HepG2 (cell line): ENCODE measurements around the gene TNP2. TPM values are rescaled to one million over a fixed set of nuclear protein-coding genes. Genes with fewer than 3 reads are reported as not detected.

ENCODE experiments used
- CBFB ChIP-seq: sonication (generic); formaldehyde crosslinking; IDR thresholded peaks from 2 replicates; pipeline ENCODE4 v1.4.0; 2020; ENCODE audit warnings: missing genetic modification reagents
- CCDC6 ChIP-seq: sonication (generic); formaldehyde crosslinking; IDR thresholded peaks from 2 replicates; pipeline ENCODE4 v1.8.1; 2022; ENCODE audit warnings: mild to moderate bottlenecking, missing genetic modification reagents, moderate library complexity
- EED ChIP-seq: sonication (generic); formaldehyde crosslinking; IDR thresholded peaks from 2 replicates; pipeline ENCODE4 v1.5.0; 2020; ENCODE audit warnings: mild to moderate bottlenecking, missing genetic modification reagents
- ELF3 ChIP-seq: IDR thresholded peaks from 2 replicates; pipeline ENCODE4 v1.6.1; 2016; ENCODE audit warnings: missing genetic modification reagents, missing compliant biosample characterization
- FOSL1 ChIP-seq: sonication (generic); formaldehyde crosslinking; IDR thresholded peaks from 2 replicates; pipeline ENCODE4 v1.9.0; 2021; ENCODE audit warnings: missing genetic modification reagents, borderline replicate concordance
- FOXO1 ChIP-seq: sonication (generic); formaldehyde crosslinking; IDR thresholded peaks from 2 replicates; pipeline ENCODE4 v1.4.0; 2020; ENCODE audit warnings: missing genetic modification reagents
- HCFC1 ChIP-seq: fragments of 150-350 bp; IDR thresholded peaks from 2 replicates; pipeline ENCODE4 v1.6.1; 2014; ENCODE audit warnings: low read depth, low read length
- KAT2B ChIP-seq: fragments of 150-350 bp; IDR thresholded peaks from 2 replicates; pipeline ENCODE4 v1.6.1; 2014; ENCODE audit warnings: low read depth, low read length, borderline replicate concordance
- KLF13 ChIP-seq: sonication (generic); formaldehyde crosslinking; IDR thresholded peaks from 2 replicates; pipeline ENCODE4 v1.4.0; 2020; ENCODE audit warnings: mild to moderate bottlenecking, missing genetic modification reagents
- MIER2 ChIP-seq: IDR thresholded peaks from 2 replicates; pipeline ENCODE4 v1.6.1; 2016; ENCODE audit warnings: missing biosample characterization, missing genetic modification reagents
- NAIF1 ChIP-seq: sonication (generic); formaldehyde crosslinking; IDR thresholded peaks from 2 replicates; pipeline ENCODE4 v1.5.0; 2020; ENCODE audit warnings: mild to moderate bottlenecking, missing genetic modification reagents, borderline replicate concordance
- NCOA1 ChIP-seq: sonication (generic); formaldehyde crosslinking; IDR thresholded peaks from 2 replicates; pipeline ENCODE4 v1.9.0; 2021; ENCODE audit warnings: missing genetic modification reagents
- NKX3-1 ChIP-seq: sonication (generic); formaldehyde crosslinking; IDR thresholded peaks from 2 replicates; pipeline ENCODE4 v1.5.0; 2020; ENCODE audit warnings: missing genetic modification reagents
- NPAS2 ChIP-seq: sonication (generic); formaldehyde crosslinking; IDR thresholded peaks from 2 replicates; pipeline ENCODE4 v1.8.0; 2022; ENCODE audit warnings: mild to moderate bottlenecking, missing genetic modification reagents, borderline replicate concordance
- RFX3 ChIP-seq: IDR thresholded peaks from 2 replicates; pipeline ENCODE4 v1.6.1; 2016; ENCODE audit warnings: missing biosample characterization, missing genetic modification reagents
- SIX1 ChIP-seq: sonication (generic); formaldehyde crosslinking; IDR thresholded peaks from 2 replicates; pipeline ENCODE4 v1.4.0; 2020; ENCODE audit warnings: missing genetic modification reagents, borderline replicate concordance
- SMARCC2 ChIP-seq: fragments of 450-650 bp; IDR thresholded peaks from 2 replicates; pipeline ENCODE4 v1.6.1; 2017; ENCODE audit warnings: antibody characterized with exemption, mild to moderate bottlenecking
- SNAPC2 ChIP-seq: sonication (generic); formaldehyde crosslinking; IDR thresholded peaks from 2 replicates; pipeline ENCODE4 v1.8.1; 2022; ENCODE audit warnings: mild to moderate bottlenecking, missing genetic modification reagents
- TBL1XR1 ChIP-seq: fragments of 150-350 bp; IDR thresholded peaks from 2 replicates; pipeline ENCODE4 v1.6.1; 2014; ENCODE audit warnings: borderline replicate concordance, low read length; ENCODE audit not compliant: partially characterized antibody
- ZNF296 ChIP-seq: sonication (generic); formaldehyde crosslinking; conservative IDR thresholded peaks from 2 replicates; pipeline ENCODE4 v1.5.0; 2020; ENCODE audit warnings: mild to moderate bottlenecking, missing genetic modification reagents
- ZNF335 ChIP-seq: sonication (generic); formaldehyde crosslinking; IDR thresholded peaks from 2 replicates; pipeline ENCODE4 v1.4.0; 2020; ENCODE audit warnings: missing genetic modification reagents
- ZNF460 ChIP-seq: sonication (generic); formaldehyde crosslinking; IDR thresholded peaks from 2 replicates; pipeline ENCODE4 v1.5.1; 2020; ENCODE audit warnings: missing genetic modification reagents, mild to moderate bottlenecking, borderline replicate concordance
- ZNF510 ChIP-seq: sonication (generic); formaldehyde crosslinking; IDR thresholded peaks from 2 replicates; pipeline ENCODE4 v1.4.0; 2020; ENCODE audit warnings: low read depth, mild to moderate bottlenecking, missing genetic modification reagents
- ZSCAN22 ChIP-seq: sonication (generic); formaldehyde crosslinking; IDR thresholded peaks from 2 replicates; pipeline ENCODE4 v1.4.0; 2020; ENCODE audit warnings: mild to moderate bottlenecking, missing genetic modification reagents
- polyA plus RNA-seq, 8 experiments: library from polyadenylated mRNA; depleted of rRNA in 3 of 8; stranded (reverse) in 7 of 8; unstranded in 1 of 8; fragments of >200 nt; fragmentation: Illumina TruSeq in 4 of 8; extraction: Trizol in 4 of 8; gene quantifications; 2 replicates each; pipeline versions ENCODE4 v1.2.1 to v1.2.3, GENCODE V29; 2011 to 2016; ENCODE audit warnings: low read depth in 4 of 8, missing spikeins in 1 of 8, mixed read lengths in 1 of 8; ENCODE audit not compliant: insufficient read depth in 1 of 8
- total RNA-seq, 5 experiments: library from RNA; depleted of rRNA; stranded (reverse); fragments of >200 nt; fragmentation: Illumina TruSeq; extraction: Trizol; gene quantifications; 2 replicates each; pipeline ENCODE4 v1.2.3, GENCODE V29; 2016; ENCODE audit warnings: low read depth in 1 of 5
- TF ChIP-seq, protein P1 (sequence below): sonication (generic); formaldehyde crosslinking; IDR thresholded peaks from 2 replicates; pipeline ENCODE4 v1.5.0; 2020; ENCODE audit warnings: missing genetic modification reagents
- TF ChIP-seq, protein P2 (sequence below): sonication (generic); formaldehyde crosslinking; IDR thresholded peaks from 2 replicates; pipeline ENCODE4 v1.5.1; 2020; ENCODE audit warnings: mild to moderate bottlenecking, missing genetic modification reagents, moderate library complexity

The TNP2 gene
- total and polyA plus RNA-seq, 2 of the 13 experiments (the other 11 are each of a cell fraction or from before 2014, with no cell fraction given) = not detected

- TF ChIP-seq, protein P1, sequence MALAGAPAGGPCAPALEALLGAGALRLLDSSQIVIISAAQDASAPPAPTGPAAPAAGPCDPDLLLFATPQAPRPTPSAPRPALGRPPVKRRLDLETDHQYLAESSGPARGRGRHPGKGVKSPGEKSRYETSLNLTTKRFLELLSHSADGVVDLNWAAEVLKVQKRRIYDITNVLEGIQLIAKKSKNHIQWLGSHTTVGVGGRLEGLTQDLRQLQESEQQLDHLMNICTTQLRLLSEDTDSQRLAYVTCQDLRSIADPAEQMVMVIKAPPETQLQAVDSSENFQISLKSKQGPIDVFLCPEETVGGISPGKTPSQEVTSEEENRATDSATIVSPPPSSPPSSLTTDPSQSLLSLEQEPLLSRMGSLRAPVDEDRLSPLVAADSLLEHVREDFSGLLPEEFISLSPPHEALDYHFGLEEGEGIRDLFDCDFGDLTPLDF (CRISPR knock-in tag) = 0 out of 2 replicates have a peak, but pooled peaks have one; percentile 49
- peak; percentile 93 for TF ChIP-seq CCDC6 (CRISPR knock-in tag)
- no peak for TF ChIP-seq FOSL1
- no peak for TF ChIP-seq SIX1
- no peak for TF ChIP-seq TBL1XR1
- no peak for TF ChIP-seq NAIF1 (CRISPR knock-in tag)
- no peak for TF ChIP-seq CBFB
- no peak; the same call in 1 of the 2 replicates for TF ChIP-seq ZNF460 (CRISPR knock-in tag)
- peak; percentile 49; the same call in 1 of the 2 replicates for TF ChIP-seq ELF3 (CRISPR knock-in tag)
- TF ChIP-seq SMARCC2 = no peak
- TF ChIP-seq SNAPC2 = no peak
- TF ChIP-seq HCFC1 = 0 out of 2 replicates have a peak, but pooled peaks have one; percentile 9
- TF ChIP-seq NKX3-1 = peak; percentile 88
- TF ChIP-seq FOXO1 (CRISPR knock-in tag) = no peak; the same call in 1 of the 2 replicates
- peak; percentile 85 for TF ChIP-seq ZNF510 (CRISPR knock-in tag)
- TF ChIP-seq KLF13 (CRISPR knock-in tag) = peak; percentile 92
- TF ChIP-seq NPAS2 (CRISPR knock-in tag) = no peak
- no peak for TF ChIP-seq NCOA1
- no peak for TF ChIP-seq EED
- TF ChIP-seq ZNF296 (CRISPR knock-in tag) = peak; percentile 71
- TF ChIP-seq, protein P2, sequence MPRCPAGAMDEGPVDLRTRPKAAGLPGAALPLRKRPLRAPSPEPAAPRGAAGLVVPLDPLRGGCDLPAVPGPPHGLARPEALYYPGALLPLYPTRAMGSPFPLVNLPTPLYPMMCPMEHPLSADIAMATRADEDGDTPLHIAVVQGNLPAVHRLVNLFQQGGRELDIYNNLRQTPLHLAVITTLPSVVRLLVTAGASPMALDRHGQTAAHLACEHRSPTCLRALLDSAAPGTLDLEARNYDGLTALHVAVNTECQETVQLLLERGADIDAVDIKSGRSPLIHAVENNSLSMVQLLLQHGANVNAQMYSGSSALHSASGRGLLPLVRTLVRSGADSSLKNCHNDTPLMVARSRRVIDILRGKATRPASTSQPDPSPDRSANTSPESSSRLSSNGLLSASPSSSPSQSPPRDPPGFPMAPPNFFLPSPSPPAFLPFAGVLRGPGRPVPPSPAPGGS (CRISPR knock-in tag) = peak; percentile 55
- TF ChIP-seq MIER2 (CRISPR knock-in tag) = no peak
- TF ChIP-seq RFX3 (CRISPR knock-in tag) = no peak
- TF ChIP-seq KAT2B = no peak
- peak; percentile 44; the same call in 1 of the 2 replicates for TF ChIP-seq ZSCAN22 (CRISPR knock-in tag)
- no peak for TF ChIP-seq ZNF335 (CRISPR knock-in tag)
Measured at GRCh38 chr16:11257131-11257938, 11.8 kb downstream of the TNP2 start (continued).
